ENCODE measurements around the gene ELMO3. TPM values are rescaled to one million over a fixed set of nuclear protein-coding genes. Genes with fewer than 3 reads are reported as not detected.

The ELMO3 gene
- total and polyA plus RNA-seq, 2 of the 13 experiments (the other 11 are each of a cell fraction or from before 2014, with no cell fraction given): 2.6 to 4.0 TPM

GRCh38 chr16:67173808-67174705, 24.9 kb upstream of the ELMO3 start (continued):
- TF ChIP-seq POGK (CRISPR knock-in tag; conservative IDR thresholded peaks at IDR 0.05) (peak; percentile 98), ZC3H13 (CRISPR knock-in tag; IDR thresholded peaks at IDR 0.05) (peak; percentile 97), ZBTB14 (CRISPR knock-in tag; IDR thresholded peaks at IDR 0.05) (peak; percentile 44; the same call in 1 of the 2 replicates), GPN1 (CRISPR knock-in tag; IDR thresholded peaks at IDR 0.05; ENCODE audit: borderline replicate concordance) (no peak), THAP8 (CRISPR knock-in tag; IDR thresholded peaks at IDR 0.05; ENCODE audit: borderline replicate concordance) (no peak), ZNF784 (CRISPR knock-in tag; IDR thresholded peaks at IDR 0.05; ENCODE audit: borderline replicate concordance) (peak; percentile 89), ZNF143 (CRISPR knock-in tag; IDR thresholded peaks at IDR 0.05) (peak; percentile 46), ZBTB4 (CRISPR knock-in tag; IDR thresholded peaks at IDR 0.05; ENCODE audit: borderline replicate concordance) (peak; percentile 84; the same call in 1 of the 2 replicates), ZBTB26 (CRISPR knock-in tag; IDR thresholded peaks at IDR 0.05; ENCODE audit: borderline replicate concordance) (no peak), ZNF562 (CRISPR knock-in tag; IDR thresholded peaks at IDR 0.05; ENCODE audit: borderline replicate concordance) (no peak), SMAD3 (CRISPR knock-in tag; IDR thresholded peaks at IDR 0.05) (peak; percentile 62), BCL3 (CRISPR knock-in tag; IDR thresholded peaks at IDR 0.05) (peak; percentile 97), PRPF4 (IDR thresholded peaks at IDR 0.05; ENCODE audit: low read depth, low read length, poor library complexity, severe bottlenecking) (no peak), RFXANK (CRISPR knock-in tag; IDR thresholded peaks at IDR 0.05) (peak; percentile 85), ZNF563 (CRISPR knock-in tag; IDR thresholded peaks at IDR 0.05) (peak; percentile 73; the same call in 1 of the 2 replicates), NCOA5 (CRISPR knock-in tag; IDR thresholded peaks at IDR 0.05) (no peak), ADNP (CRISPR knock-in tag; IDR thresholded peaks at IDR 0.05) (no peak)

Data from HepG2 (cell line).